Neural progenitor cell (in vitro differentiated cells): Measurements from ENCODE around the gene RGS14. TPM values are rescaled to one million over a fixed set of nuclear protein-coding genes. Genes with fewer than 3 reads are reported as not detected.

ENCODE experiments used
- DNase-seq: peaks from one replicate; pipeline ENCODE4 v3.0.0-alpha.2; 2016; ENCODE audit warnings: low spot score
- H2AFZ ChIP-seq: fragments of 200-600 bp; sonication (generic); replicated peaks from 2 replicates; pipeline ENCODE4 v1.6.1; 2016; ENCODE audit warnings: antibody characterized with exemption
- H3F3A ChIP-seq: fragments of 200-600 bp; sonication (generic); 2 replicates; pipeline ENCODE4 v1.6.1; 2016; ENCODE audit warnings: antibody characterized with exemption, low read depth
- H3K27ac ChIP-seq: fragments of 200-600 bp; sonication (generic); 2 replicates; pipeline ENCODE4 v1.5.1; 2016; ENCODE audit warnings: mild to moderate bottlenecking
- H3K27me3 ChIP-seq: fragments of 200-600 bp; sonication (generic); 2 replicates; pipeline ENCODE4 v1.6.1; 2016; ENCODE audit warnings: mild to moderate bottlenecking, moderate library complexity
- H3K36me3 ChIP-seq: fragments of 200-600 bp; sonication (generic); 2 replicates; pipeline ENCODE4 v1.5.1; 2016
- H3K4me1 ChIP-seq: fragments of 200-600 bp; sonication (generic); 2 replicates; pipeline ENCODE4 v1.6.1; 2016; ENCODE audit warnings: mixed run types
- H3K4me2 ChIP-seq: fragments of 200-600 bp; sonication (generic); 2 replicates; pipeline ENCODE4 v1.6.1; 2016
- H3K4me3 ChIP-seq: fragments of 200-600 bp; sonication (generic); 2 replicates; pipeline ENCODE4 v1.5.1; 2016
- H3K79me2 ChIP-seq: fragments of 200-600 bp; sonication (generic); 2 replicates; pipeline ENCODE4 v1.6.1; 2016; ENCODE audit warnings: low read depth
- H3K9ac ChIP-seq: fragments of 200-600 bp; sonication (generic); 2 replicates; pipeline ENCODE4 v1.6.1; 2016
- H3K9me3 ChIP-seq: fragments of 200-600 bp; sonication (generic); 2 replicates; pipeline ENCODE4 v1.5.1; 2016; ENCODE audit warnings: low read depth
- H4K20me1 ChIP-seq: fragments of 200-600 bp; sonication (generic); 2 replicates; pipeline ENCODE4 v1.6.1; 2016; ENCODE audit warnings: low read depth
- H3K27ac Mint-ChIP-seq: 3 replicates; pipeline ENCODE4 v1.8.0; 2021; ENCODE audit warnings: mixed read lengths
- H3K27me3 Mint-ChIP-seq: 2 replicates; pipeline ENCODE4 v1.8.0; 2022; ENCODE audit warnings: low read depth, mild to moderate bottlenecking, inconsistent platforms, moderate library complexity, mixed read lengths; ENCODE audit not compliant: insufficient read depth
- H3K36me3 Mint-ChIP-seq: 3 replicates; pipeline ENCODE4 v1.8.0; 2021; ENCODE audit warnings: mixed read lengths
- H3K4me1 Mint-ChIP-seq: 3 replicates; pipeline ENCODE4 v1.8.0; 2021; ENCODE audit warnings: mixed read lengths
- H3K4me3 Mint-ChIP-seq: 3 replicates; pipeline ENCODE4 v1.8.0; 2021; ENCODE audit warnings: mild to moderate bottlenecking, moderate library complexity, mixed read lengths
- H3K9me3 Mint-ChIP-seq: 3 replicates; pipeline ENCODE4 v1.8.0; 2020; ENCODE audit warnings: mixed read lengths
- CTCF ChIP-seq: fragments of 200-600 bp; sonication (generic); IDR thresholded peaks from 2 replicates; pipeline ENCODE4 v1.5.1; 2017; ENCODE audit warnings: antibody characterized with exemption, mild to moderate bottlenecking
- EZH2 ChIP-seq: fragments of 200-600 bp; sonication (generic); IDR thresholded peaks from 2 replicates; pipeline ENCODE4 v1.6.1; 2017; ENCODE audit warnings: antibody characterized with exemption, mild to moderate bottlenecking, moderate library complexity
- EZH2phosphoT487 ChIP-seq: fragments of 200-600 bp; sonication (generic); IDR thresholded peaks from 2 replicates; pipeline ENCODE4 v1.6.1; 2017; ENCODE audit warnings: antibody characterized with exemption
- total RNA-seq: library from RNA; depleted of rRNA; stranded (reverse); fragments of >200 nt; gene quantifications from 2 replicates; pipeline ENCODE4 v1.2.3, GENCODE V29; 2015; ENCODE audit warnings: low replicate concordance

Gene RGS14
- total RNA-seq, 1 donor from 2014 or later = 3.2 TPM

- no peak for TF ChIP-seq CTCF
- no peak for TF ChIP-seq EZH2
- TF ChIP-seq EZH2phosphoT487 = no peak
- Histone ChIP-seq H3K9ac (no peak overlapping the region), H3K36me3 (no peaks in the 10 kb centered on the region), H3K4me2 (no peak overlapping the region), H3K4me3 (no peak overlapping the region), H3K27ac (no peak overlapping the region), H3K27me3 (peaks cover 44% of the 10 kb centered on the region), H3K79me2 (no peaks in the 10 kb centered on the region), H2AFZ (no peak overlapping the region), H3K9me3 (no peaks in the 10 kb centered on the region), H3F3A (peaks cover 38% of the 10 kb centered on the region), H3K4me1 (peaks cover 19% of the 10 kb centered on the region), H4K20me1 (no peaks in the 10 kb centered on the region)
- Mint-ChIP-seq H3K27ac (peak overlapping the region; percentile 50), H3K4me3 (peak overlapping the region; percentile 75), H3K4me1 (peaks cover 53% of the 10 kb centered on the region), H3K27me3 (peaks cover 22% of the 10 kb centered on the region), H3K36me3 (no peaks in the 10 kb centered on the region), H3K9me3 (no peaks in the 10 kb centered on the region)
- no peak for DNase-seq
Measured at GRCh38 chr5:177364159-177364962, 6.6 kb downstream of the RGS14 start.

DNA sequence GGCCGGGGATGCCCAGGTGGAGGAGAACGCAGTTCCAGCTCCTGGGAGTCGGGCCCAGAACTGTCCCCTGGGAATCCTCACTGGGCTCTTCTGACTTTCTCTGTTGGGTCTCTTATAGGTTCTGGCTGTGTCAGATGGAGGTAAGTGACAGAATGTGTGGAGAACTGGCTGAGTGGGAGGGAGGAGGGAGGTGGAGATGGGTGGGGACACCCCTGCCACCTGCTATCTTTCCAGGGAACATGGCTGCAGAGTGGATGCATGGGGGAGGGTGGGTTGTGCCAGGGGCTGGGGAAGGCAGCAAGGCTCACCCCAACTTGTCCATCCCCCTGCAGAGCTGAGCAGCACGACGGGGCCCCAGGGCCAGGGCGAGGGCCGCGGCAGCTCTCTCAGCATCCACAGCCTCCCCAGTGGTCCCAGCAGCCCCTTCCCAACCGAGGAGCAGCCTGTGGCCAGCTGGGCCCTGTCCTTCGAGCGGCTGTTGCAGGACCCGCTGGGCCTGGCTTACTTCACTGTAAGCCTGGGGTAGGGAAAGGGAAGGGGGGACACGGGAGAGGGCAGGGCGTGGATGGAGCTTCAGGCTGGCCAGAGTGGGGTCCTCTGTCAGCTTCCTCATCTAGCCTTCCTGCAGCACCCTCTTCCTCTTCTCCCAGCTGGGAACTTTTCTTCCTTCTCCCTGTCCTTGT is 8.3 kb downstream of the RGS14 start:
- peak overlapping the region; percentile 79 for H3K4me2 ChIP-seq
- no peaks in the 10 kb centered on the region for H3K9me3 ChIP-seq
- no peak for DNase-seq
- H3K4me1 Mint-ChIP-seq = peaks cover 51% of the 10 kb centered on the region
- H3K36me3 ChIP-seq = no peaks in the 10 kb centered on the region
- peak overlapping the region; percentile 50 for H3K4me3 ChIP-seq
- no peak overlapping the region for H3K9ac ChIP-seq
- H3K27ac Mint-ChIP-seq = peak overlapping the region; percentile 96
- H3F3A ChIP-seq = peaks cover 50% of the 10 kb centered on the region
- no peak overlapping the region for H3K27ac ChIP-seq
- peak overlapping the region; percentile 69 for H2AFZ ChIP-seq
- H3K36me3 Mint-ChIP-seq = no peaks in the 10 kb centered on the region
- TF ChIP-seq CTCF (no peak), EZH2 (no peak), EZH2phosphoT487 (no peak)
- peaks cover 25% of the 10 kb centered on the region for H3K27me3 Mint-ChIP-seq
- H3K27me3 ChIP-seq = peaks cover 44% of the 10 kb centered on the region
- H3K4me1 ChIP-seq = peaks cover 19% of the 10 kb centered on the region
- peak overlapping the region; percentile 89 for H3K4me3 Mint-ChIP-seq
- no peaks in the 10 kb centered on the region for H3K79me2 ChIP-seq
- no peaks in the 10 kb centered on the region for H3K9me3 Mint-ChIP-seq
- no peaks in the 10 kb centered on the region for H4K20me1 ChIP-seq

DNA sequence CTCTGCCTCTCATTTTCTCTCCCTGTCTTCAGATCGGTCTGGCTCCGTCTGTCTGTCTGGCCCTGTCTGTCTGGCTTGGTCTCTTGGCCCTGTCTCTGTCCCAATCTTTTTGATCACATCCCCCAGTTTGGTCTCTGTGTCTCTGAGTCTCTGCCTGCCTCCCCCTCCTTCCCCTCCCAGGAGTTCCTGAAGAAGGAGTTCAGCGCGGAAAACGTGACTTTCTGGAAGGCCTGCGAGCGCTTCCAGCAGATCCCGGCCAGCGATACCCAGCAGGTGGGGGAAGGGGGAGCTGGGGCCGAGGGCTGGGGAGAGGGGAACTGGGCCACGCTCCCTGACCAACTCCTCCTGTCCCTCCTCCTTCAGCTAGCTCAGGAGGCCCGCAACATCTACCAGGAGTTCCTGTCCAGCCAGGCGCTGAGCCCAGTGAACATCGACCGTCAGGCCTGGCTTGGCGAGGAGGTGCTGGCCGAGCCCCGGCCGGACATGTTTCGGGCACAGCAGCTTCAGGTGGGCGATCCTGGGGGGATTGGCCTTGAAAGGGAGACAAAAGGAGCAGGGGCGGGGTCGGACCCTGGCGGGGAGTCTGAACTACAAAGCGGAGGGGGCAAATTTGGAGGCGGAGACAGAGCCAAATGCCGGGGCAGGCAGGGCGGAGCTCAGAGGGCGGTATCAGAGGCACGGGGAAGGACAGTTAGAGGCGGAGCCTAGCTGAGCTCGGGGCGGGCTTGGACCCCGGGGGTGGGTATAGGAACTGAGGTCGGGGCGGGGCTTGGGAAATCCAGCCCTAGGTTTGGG is 9.0 kb downstream of the RGS14 start:
- peaks cover 57% of the 10 kb centered on the region for H3F3A ChIP-seq
- H4K20me1 ChIP-seq = no peaks in the 10 kb centered on the region
- DNase-seq = peak; percentile 96
- H3K4me3 ChIP-seq = peak overlapping the region; percentile 50
- Mint-ChIP-seq H3K36me3 (no peaks in the 10 kb centered on the region), H3K4me3 (peak overlapping the region; percentile 89), H3K4me1 (peaks cover 54% of the 10 kb centered on the region), H3K9me3 (no peaks in the 10 kb centered on the region), H3K27ac (peak overlapping the region; percentile 96), H3K27me3 (peaks cover 22% of the 10 kb centered on the region)
- peaks cover 26% of the 10 kb centered on the region for H3K4me1 ChIP-seq
- H3K9ac ChIP-seq = no peak overlapping the region
- peak overlapping the region; percentile 79 for H3K4me2 ChIP-seq
- H2AFZ ChIP-seq = peak overlapping the region; percentile 69
- no peak overlapping the region for H3K27ac ChIP-seq
- H3K27me3 ChIP-seq = peaks cover 44% of the 10 kb centered on the region
- no peaks in the 10 kb centered on the region for H3K9me3 ChIP-seq
- no peaks in the 10 kb centered on the region for H3K36me3 ChIP-seq
- no peaks in the 10 kb centered on the region for H3K79me2 ChIP-seq
- TF ChIP-seq EZH2phosphoT487 (no peak), EZH2 (no peak), CTCF (no peak)
